ENCODE measurements around the gene MFSD2A.

GRCh38 chr1:39976732-39977131 is 21.8 kb downstream of the MFSD2A start:
- no peak for TF ChIP-seq RAD21 (IDR thresholded peaks at IDR 0.05; ENCODE audit: low read length)
- no peak for TF ChIP-seq MXI1 (IDR thresholded peaks at IDR 0.05; ENCODE audit: low read depth, low read length)
- TF ChIP-seq USF2 (IDR thresholded peaks at IDR 0.05; ENCODE audit: borderline replicate concordance, low read depth, low read length): no peak
- no peak for TF ChIP-seq YY1 (IDR thresholded peaks at IDR 0.05; ENCODE audit: low read depth)
- no peak for TF ChIP-seq GATA2 (CRISPR knock-in tag; IDR thresholded peaks at IDR 0.05)
- no peak for TF ChIP-seq RFX5 (IDR thresholded peaks at IDR 0.05; ENCODE audit: low read length)

Measured in SK-N-SH (cell line).